Upper lobe of right lung (tissue), 1 donor: Measurements from ENCODE around the gene PDE7B. TPM values are rescaled to one million over a fixed set of nuclear protein-coding genes. Genes with fewer than 3 reads are reported as not detected.

Experiments used
- ATAC-seq: fragments of 200-7000 bp; cut with Tn5 transposase; one replicate; pipeline ENCODE4 v1.9.1; 2020; ENCODE audit warnings: mild to moderate bottlenecking, moderate library complexity
- DNase-seq: peaks from one replicate; pipeline ENCODE4 v3.0.0-alpha.2; 2020
- H3K27ac ChIP-seq: fragments of 200-600 bp; one replicate; pipeline ENCODE4 v1.8.0; 2022
- H3K27me3 ChIP-seq: fragments of 200-600 bp; one replicate; pipeline ENCODE4 v1.8.0; 2022; ENCODE audit warnings: mild to moderate bottlenecking
- H3K36me3 ChIP-seq: fragments of 200-600 bp; one replicate; pipeline ENCODE4 v1.8.0; 2022
- H3K4me1 ChIP-seq: fragments of 200-600 bp; one replicate; pipeline ENCODE4 v1.8.0; 2022
- H3K4me3 ChIP-seq: fragments of 200-600 bp; one replicate; pipeline ENCODE4 v1.8.0; 2022; ENCODE audit warnings: mild to moderate bottlenecking
- H3K9me3 ChIP-seq: fragments of 200-600 bp; one replicate; pipeline ENCODE4 v1.8.0; 2022
- intact Hi-C: fragments of 100-400 bp; cut with DNase I; formaldehyde crosslinking; loops from one replicate; pipeline ENCODE4 v1.11.0; 2022
- total RNA-seq: library from RNA; stranded (reverse); fragmentation: NEBNext Ultra II Directional; extraction: Animal tissue kit (Norgen Biotek cat#: 25700); gene quantifications from one replicate; pipeline ENCODE4 v1.2.1, GENCODE V29; 2021
- TF ChIP-seq, protein P1 (sequence below): fragments of 200-600 bp; IDR thresholded peaks from one replicate; pipeline ENCODE4 v1.8.0; 2022; ENCODE audit warnings: antibody characterized with exemption
- donor health status: DM: no; HTN: yes; CAD: no; lungs with severe emphysema.

Gene PDE7B
- total RNA-seq, 1 donor from 2014 or later = 4.2 TPM

DNA sequence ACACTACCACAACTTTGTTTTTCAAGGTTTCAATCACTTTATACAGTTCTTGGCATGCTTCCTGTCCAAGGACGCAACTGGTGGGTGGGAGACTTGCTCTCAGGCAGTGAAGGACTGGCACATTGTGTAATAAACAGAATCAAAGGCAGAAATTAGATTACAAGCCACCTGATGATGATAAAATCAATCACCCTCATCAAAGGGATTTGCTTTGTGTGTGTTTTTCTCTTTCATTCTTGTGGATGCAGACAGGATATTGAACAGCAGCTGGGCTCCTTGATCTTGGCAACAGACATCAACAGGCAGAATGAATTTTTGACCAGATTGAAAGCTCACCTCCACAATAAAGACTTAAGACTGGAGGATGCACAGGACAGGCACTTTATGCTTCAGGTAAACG, 327.2 kb downstream of the PDE7B start:
- no peaks in the 10 kb centered on the region for H3K27me3 ChIP-seq
- intact Hi-C loops = no loop called here
- no peak for DNase-seq
- no peaks in the 10 kb centered on the region for H3K4me1 ChIP-seq
- ATAC-seq = no peak
- no peak overlapping the region for H3K27ac ChIP-seq
- TF ChIP-seq, protein P1, sequence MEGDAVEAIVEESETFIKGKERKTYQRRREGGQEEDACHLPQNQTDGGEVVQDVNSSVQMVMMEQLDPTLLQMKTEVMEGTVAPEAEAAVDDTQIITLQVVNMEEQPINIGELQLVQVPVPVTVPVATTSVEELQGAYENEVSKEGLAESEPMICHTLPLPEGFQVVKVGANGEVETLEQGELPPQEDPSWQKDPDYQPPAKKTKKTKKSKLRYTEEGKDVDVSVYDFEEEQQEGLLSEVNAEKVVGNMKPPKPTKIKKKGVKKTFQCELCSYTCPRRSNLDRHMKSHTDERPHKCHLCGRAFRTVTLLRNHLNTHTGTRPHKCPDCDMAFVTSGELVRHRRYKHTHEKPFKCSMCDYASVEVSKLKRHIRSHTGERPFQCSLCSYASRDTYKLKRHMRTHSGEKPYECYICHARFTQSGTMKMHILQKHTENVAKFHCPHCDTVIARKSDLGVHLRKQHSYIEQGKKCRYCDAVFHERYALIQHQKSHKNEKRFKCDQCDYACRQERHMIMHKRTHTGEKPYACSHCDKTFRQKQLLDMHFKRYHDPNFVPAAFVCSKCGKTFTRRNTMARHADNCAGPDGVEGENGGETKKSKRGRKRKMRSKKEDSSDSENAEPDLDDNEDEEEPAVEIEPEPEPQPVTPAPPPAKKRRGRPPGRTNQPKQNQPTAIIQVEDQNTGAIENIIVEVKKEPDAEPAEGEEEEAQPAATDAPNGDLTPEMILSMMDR = no peak
- H3K9me3 ChIP-seq = no peaks in the 10 kb centered on the region
- no peak overlapping the region for H3K4me3 ChIP-seq
- no peaks in the 10 kb centered on the region for H3K36me3 ChIP-seq

DNA sequence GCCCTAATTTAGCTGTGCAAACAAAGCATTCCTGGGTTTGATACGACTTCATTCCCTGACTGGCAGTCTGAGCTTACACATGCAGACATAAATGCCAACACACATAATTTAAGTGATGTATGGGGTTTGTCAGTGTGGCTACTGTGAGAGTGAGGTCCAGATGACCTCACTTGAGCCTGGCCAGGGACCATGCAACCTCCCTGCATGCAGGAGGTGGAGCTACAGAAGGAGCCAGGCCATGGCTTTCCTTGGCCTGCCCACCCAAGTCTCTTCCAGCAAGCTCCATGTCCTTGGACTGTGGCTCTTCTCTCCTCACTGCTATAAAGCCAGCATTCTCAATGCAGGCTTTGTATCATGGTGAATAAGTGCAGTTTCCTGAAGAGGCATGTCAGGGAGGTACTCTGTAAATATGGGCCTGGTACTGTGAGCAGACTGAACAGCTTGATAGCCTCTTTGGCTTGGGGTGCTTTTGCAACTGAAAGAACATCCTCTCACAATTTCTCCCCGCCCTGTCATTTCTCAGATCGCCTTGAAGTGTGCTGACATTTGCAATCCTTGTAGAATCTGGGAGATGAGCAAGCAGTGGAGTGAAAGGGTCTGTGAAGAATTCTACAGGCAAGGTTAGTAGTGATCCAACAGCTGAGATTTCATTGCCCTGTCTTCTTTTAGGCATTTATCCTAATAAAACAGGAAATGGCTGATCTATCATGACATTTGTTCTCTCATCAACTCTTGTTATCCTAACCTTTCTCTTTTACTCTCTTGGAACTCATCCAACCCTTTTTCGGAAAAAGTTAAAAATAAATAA, 329.4 kb downstream of the PDE7B start:
- H3K27ac ChIP-seq = no peak overlapping the region
- TF ChIP-seq, protein P1 = no peak
- no peak for DNase-seq
- no peaks in the 10 kb centered on the region for H3K36me3 ChIP-seq
- intact Hi-C loops = no loop called here
- no peak overlapping the region for H3K4me3 ChIP-seq
- no peaks in the 10 kb centered on the region for H3K4me1 ChIP-seq
- ATAC-seq = no peak
- H3K27me3 ChIP-seq = no peaks in the 10 kb centered on the region
- H3K9me3 ChIP-seq = no peaks in the 10 kb centered on the region

DNA sequence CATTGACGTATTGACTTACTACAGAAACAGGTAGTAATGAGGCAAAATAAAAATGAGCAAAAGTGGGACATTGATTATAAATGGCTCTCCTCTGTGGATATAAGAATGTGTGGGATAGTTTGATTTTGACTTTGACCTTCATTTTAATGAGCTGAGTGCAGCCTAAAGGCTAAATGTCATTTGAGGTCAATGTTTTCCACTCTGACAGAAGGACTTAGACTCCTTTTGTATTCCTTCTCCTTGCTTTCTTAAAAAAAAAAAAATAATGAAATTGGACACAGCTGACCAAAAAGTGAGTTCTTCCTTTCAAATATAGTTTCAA, 330.0 kb downstream of the PDE7B start:
- H3K4me3 ChIP-seq = no peak overlapping the region
- intact Hi-C loops = no loop called here
- TF ChIP-seq, protein P1 = no peak
- no peaks in the 10 kb centered on the region for H3K27me3 ChIP-seq
- no peaks in the 10 kb centered on the region for H3K4me1 ChIP-seq
- ATAC-seq = no peak
- no peak overlapping the region for H3K27ac ChIP-seq
- H3K36me3 ChIP-seq = no peaks in the 10 kb centered on the region
- no peak for DNase-seq
- no peaks in the 10 kb centered on the region for H3K9me3 ChIP-seq

DNA sequence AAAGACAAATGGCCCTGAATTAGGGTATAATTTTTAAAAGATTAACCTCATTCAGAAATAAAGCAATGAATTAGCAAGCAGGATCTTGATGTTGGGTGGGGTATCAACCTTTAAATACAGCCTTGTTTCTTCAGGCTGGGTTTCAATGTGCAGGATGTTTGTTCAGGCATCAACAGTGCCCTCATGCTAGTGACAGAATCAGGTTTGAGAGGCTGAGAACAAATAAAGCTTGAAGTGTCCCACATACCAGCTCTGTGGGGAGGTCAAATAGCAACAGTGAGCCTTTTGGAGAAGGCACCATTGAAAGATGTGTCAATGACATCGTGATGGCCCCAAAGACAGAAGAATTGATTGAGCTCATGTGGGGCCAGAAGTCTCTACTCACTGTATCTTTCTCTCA, 330.4 kb downstream of the PDE7B start:
- H3K27ac ChIP-seq = no peak overlapping the region
- H3K9me3 ChIP-seq = no peaks in the 10 kb centered on the region
- TF ChIP-seq, protein P1 = no peak
- intact Hi-C loops = no loop called here
- no peaks in the 10 kb centered on the region for H3K36me3 ChIP-seq
- DNase-seq (no peak), ATAC-seq (peak; percentile 85)
- no peaks in the 10 kb centered on the region for H3K4me1 ChIP-seq
- no peaks in the 10 kb centered on the region for H3K27me3 ChIP-seq
- H3K4me3 ChIP-seq = no peak overlapping the region

DNA sequence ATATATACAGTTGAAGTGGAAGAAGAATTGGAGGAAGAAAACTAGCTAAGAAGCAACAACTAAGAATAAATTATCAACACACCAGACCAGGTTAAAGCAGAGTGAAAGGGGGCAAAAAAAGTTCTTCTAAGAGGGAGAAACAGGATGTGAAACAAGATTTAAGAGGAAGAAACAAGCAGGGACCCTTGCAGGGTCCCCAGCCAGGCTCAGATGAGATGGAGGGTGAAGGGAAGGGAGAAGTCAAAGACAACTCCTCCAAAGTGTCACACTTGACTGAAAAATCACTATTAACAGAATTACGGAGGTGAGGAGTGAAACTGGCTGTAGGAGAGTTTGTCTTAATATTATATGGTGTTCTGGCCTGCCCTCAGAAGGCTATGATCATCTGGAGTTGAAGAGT, 333.2 kb downstream of the PDE7B start:
- no peak for ATAC-seq
- intact Hi-C loops = no loop called here

More for the DNA sequence above, 333.2 kb downstream of the PDE7B start:
- Histone ChIP-seq H3K36me3 (peaks cover 8% of the 10 kb centered on the region), H3K4me1 (no peaks in the 10 kb centered on the region), H3K9me3 (no peaks in the 10 kb centered on the region), H3K27ac (no peak overlapping the region), H3K4me3 (no peak overlapping the region), H3K27me3 (no peaks in the 10 kb centered on the region)
- TF ChIP-seq, protein P1 = no peak
- DNase-seq = no peak
